ENCODE data around the gene EFHC1. TPM values are rescaled to one million over a fixed set of nuclear protein-coding genes. Genes with fewer than 3 reads are reported as not detected.

EFHC1 gene
- total RNA-seq, 6 experiments from 2014 or later, result 3.6 to 10.4 (median 6.0) TPM

GRCh38 chr6:52375780-52376556 lies 44.2 kb upstream of the EFHC1 start:
- Histone ChIP-seq H3K9me3 (no peaks in the 10 kb centered on the region), H3K4me1 (peaks cover 0 to 14% (median 0%) of the 10 kb centered on the region in 4 donors), H3K27ac (no peak overlapping the region), H3K27me3 (no peaks in the 10 kb centered on the region), H3K36me3 (no peaks in the 10 kb centered on the region), H3K4me3 (no peak overlapping the region)
- TF ChIP-seq POLR2A (IDR thresholded peaks at IDR 0.05) (no peak), CTCF (IDR thresholded peaks at IDR 0.05) (no peak)
- DNase-seq, result no peak
- 71% methylated on average over 2 of the region's 2 CpGs for WGBS (ENCODE audit: insufficient coverage, low coverage, low lambda C conversion rate, missing lambda C conversion rate)
- intact Hi-C loops (cut with DNase I), result no loop called here
- peak in 1 of 4 donors; percentile 22 for ATAC-seq

- intact Hi-C loops (cut with DNase I), result no loop called here
- ATAC-seq, result peak in 2 of 4 donors; percentile 49 to 53
- H3K4me3 ChIP-seq, result no peak overlapping the region
- no peak for DNase-seq
- H3K4me1 ChIP-seq, result peaks cover 0 to 7% (median 0%) of the 10 kb centered on the region in 4 donors
- TF ChIP-seq CTCF (IDR thresholded peaks at IDR 0.05) (no peak), POLR2A (IDR thresholded peaks at IDR 0.05) (no peak)
- no peaks in the 10 kb centered on the region for H3K27me3 ChIP-seq
- no peaks in the 10 kb centered on the region for H3K36me3 ChIP-seq
- 84% methylated on average over 3 of the region's 3 CpGs for WGBS (ENCODE audit: insufficient coverage, low coverage, low lambda C conversion rate, missing lambda C conversion rate)
- H3K27ac ChIP-seq, result no peak overlapping the region
- no peaks in the 10 kb centered on the region for H3K9me3 ChIP-seq
These were observed 43.4 kb upstream of the EFHC1 start for GRCh38 chr6:52376763-52377162.

DNA sequence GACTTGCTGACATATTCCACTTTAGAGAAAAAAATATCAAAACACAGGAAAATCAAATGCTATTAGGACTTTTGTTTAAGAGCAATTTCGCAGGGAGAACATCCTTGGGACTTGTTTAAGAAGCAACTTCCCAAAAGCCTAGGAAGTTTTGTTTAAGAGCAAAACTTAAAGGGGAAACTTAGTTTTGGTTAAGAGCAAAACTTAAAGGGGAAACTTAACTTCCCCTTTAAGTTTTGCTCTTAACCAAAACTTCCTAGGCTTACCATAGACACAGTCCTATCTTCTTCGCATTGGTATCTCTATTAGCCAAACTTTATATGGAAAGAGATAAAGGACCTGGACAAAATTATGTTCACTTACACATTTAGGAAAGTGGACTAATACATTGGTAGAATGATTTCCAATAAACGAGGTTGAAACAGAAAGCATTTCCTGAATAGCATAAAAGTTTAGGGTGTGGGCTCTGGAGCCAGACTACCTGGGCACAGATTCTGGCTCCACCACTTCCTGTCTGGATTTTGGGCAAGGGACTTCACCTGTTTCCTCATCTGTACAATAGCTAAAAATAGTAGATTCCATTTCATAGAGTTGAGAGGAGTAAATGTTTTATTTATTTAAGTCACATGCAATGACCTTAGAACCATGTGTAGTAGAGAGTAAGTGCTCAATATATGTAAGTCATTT lies 42.5 kb upstream of the EFHC1 start:
- DNase-seq, result no peak

GRCh38 chr6:52381249-52381648 lies 38.9 kb upstream of the EFHC1 start:
- intact Hi-C loops (cut with DNase I), result no loop called here
- no peaks in the 10 kb centered on the region for H3K27me3 ChIP-seq
- H3K4me3 ChIP-seq, result no peak overlapping the region
- no peak for DNase-seq
- H3K9me3 ChIP-seq, result no peaks in the 10 kb centered on the region
- H3K4me1 ChIP-seq, result no peaks in the 10 kb centered on the region
- no peak overlapping the region for H3K27ac ChIP-seq
- 78% methylated on average over 4 of the region's 4 CpGs for WGBS (ENCODE audit: insufficient coverage, low coverage, low lambda C conversion rate, missing lambda C conversion rate)
- H3K36me3 ChIP-seq, result no peaks in the 10 kb centered on the region
- TF ChIP-seq CTCF (IDR thresholded peaks at IDR 0.05) (no peak), POLR2A (IDR thresholded peaks at IDR 0.05) (no peak)
- no peak for ATAC-seq

More for the DNA sequence above, 42.5 kb upstream of the EFHC1 start:
- Histone ChIP-seq H3K27ac (no peak overlapping the region), H3K36me3 (no peaks in the 10 kb centered on the region), H3K4me1 (no peaks in the 10 kb centered on the region), H3K27me3 (no peaks in the 10 kb centered on the region), H3K9me3 (no peaks in the 10 kb centered on the region), H3K4me3 (no peak overlapping the region)
- WGBS (ENCODE audit: insufficient coverage, low coverage, low lambda C conversion rate, missing lambda C conversion rate), result 43% methylated on average over 3 of the region's 3 CpGs
- intact Hi-C loops (cut with DNase I), result no loop called here
- peak in 2 of 4 donors; percentile 29 to 35 for ATAC-seq
- TF ChIP-seq CTCF (IDR thresholded peaks at IDR 0.05) (no peak), POLR2A (IDR thresholded peaks at IDR 0.05) (no peak)
